ENCODE data around the gene SYTL2.

SYTL2 gene

DNA sequence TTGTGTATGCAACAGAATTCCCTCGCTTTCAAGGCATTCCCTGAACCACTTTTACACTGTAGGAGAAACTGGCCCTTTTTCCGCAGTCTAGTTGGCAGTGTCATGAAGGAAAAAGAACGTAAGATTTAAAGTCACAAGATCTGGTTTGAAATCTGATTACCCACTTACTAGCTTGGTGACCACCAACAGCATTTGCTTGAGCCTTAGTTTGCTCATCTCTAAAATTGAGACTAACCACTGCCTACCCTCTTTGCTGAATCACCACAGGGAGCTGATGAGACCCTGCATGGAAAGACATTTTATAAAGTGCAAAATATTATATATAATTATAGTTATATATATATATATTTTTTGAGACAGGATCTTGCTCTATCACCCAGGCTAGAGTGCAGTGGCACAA lies 39.4 kb downstream of the SYTL2 start:
- H3K4me3 ChIP-seq (ENCODE audit: low read length): no peak overlapping the region
- TF ChIP-seq, protein P1, sequence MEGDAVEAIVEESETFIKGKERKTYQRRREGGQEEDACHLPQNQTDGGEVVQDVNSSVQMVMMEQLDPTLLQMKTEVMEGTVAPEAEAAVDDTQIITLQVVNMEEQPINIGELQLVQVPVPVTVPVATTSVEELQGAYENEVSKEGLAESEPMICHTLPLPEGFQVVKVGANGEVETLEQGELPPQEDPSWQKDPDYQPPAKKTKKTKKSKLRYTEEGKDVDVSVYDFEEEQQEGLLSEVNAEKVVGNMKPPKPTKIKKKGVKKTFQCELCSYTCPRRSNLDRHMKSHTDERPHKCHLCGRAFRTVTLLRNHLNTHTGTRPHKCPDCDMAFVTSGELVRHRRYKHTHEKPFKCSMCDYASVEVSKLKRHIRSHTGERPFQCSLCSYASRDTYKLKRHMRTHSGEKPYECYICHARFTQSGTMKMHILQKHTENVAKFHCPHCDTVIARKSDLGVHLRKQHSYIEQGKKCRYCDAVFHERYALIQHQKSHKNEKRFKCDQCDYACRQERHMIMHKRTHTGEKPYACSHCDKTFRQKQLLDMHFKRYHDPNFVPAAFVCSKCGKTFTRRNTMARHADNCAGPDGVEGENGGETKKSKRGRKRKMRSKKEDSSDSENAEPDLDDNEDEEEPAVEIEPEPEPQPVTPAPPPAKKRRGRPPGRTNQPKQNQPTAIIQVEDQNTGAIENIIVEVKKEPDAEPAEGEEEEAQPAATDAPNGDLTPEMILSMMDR (IDR thresholded peaks at IDR 0.05; ENCODE audit: insufficient read depth, low read depth, low read length, missing control alignments): no peak
- no peak for DNase-seq (ENCODE audit: low read depth)

DNA sequence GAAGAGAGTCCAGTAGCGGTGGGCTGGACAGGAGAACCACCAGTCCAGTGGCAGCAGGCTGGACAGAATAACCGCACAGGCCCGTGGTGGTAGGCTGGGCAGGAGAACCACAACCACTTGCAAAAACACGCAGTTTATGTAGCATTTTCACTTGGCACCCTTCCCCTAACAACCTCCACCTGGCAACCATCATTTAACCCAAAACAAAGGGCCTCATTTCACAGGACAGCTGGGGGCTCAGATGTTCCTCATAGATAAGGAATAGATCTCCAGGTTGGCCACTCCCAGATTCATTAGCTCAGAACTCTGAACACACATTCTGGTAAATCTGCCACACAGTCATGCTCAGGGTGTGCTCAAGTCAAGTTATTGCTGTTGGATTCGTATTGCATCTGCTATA lies 41.2 kb downstream of the SYTL2 start:
- TF ChIP-seq, protein P1 (IDR thresholded peaks at IDR 0.05; ENCODE audit: insufficient read depth, low read depth, low read length, missing control alignments): no peak
- DNase-seq (ENCODE audit: low read depth): no peak
- H3K4me3 ChIP-seq (ENCODE audit: low read length): no peak overlapping the region

- no peak overlapping the region for H3K4me3 ChIP-seq (ENCODE audit: low read length)
- TF ChIP-seq, protein P1 (IDR thresholded peaks at IDR 0.05; ENCODE audit: insufficient read depth, low read depth, low read length, missing control alignments): no peak
- no peak for DNase-seq (ENCODE audit: low read depth)
Measured at GRCh38 chr11:85768473-85769146, 42.3 kb downstream of the SYTL2 start.

GRCh38 chr11:85767246-85767945 lies 43.5 kb downstream of the SYTL2 start:
- no peak overlapping the region for H3K4me3 ChIP-seq (ENCODE audit: low read length)
- DNase-seq (ENCODE audit: low read depth): no peak
- TF ChIP-seq, protein P1 (IDR thresholded peaks at IDR 0.05; ENCODE audit: insufficient read depth, low read depth, low read length, missing control alignments): no peak

DNA sequence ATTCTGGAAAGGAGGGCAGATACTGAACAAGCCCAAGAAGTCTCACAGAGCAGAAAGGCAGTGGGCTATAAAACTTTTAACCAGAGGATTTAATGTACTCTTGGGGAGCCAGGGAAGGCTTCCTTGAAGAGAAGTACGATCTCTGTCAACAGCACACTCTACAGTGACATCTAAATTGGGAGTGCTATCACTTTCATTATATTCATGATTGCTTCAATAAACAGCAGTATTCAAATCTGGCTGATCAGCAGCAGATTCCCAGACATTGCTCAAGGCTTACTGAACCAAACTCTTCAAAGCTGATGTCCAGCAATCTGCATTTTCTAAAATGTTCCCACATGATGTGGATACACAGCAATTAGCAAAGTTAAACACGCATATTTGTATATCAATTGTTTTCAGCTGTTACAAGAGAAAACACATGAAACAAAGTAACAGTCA lies 44.2 kb downstream of the SYTL2 start:
- H3K4me3 ChIP-seq (ENCODE audit: low read length): no peak overlapping the region
- TF ChIP-seq, protein P1 (IDR thresholded peaks at IDR 0.05; ENCODE audit: insufficient read depth, low read depth, low read length, missing control alignments): no peak
- DNase-seq (ENCODE audit: low read depth): no peak

DNA sequence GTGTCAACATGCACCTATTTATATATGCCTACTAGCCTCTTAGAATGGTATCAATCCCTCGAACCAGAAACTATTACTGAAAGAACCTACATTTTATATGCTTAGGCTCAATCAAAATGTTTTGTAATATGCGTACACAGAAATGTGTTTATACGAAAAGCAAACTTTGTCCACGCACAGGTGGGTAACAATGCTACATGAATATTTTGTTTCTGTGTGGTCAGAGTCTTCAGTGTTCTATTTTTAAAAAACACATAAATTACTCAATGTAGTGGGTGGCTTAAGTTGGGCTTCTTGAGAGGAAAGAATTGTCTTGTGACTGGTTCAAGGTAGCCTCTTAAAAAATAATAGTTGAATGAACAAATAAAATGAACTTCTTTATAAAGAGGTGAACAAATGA lies 46.1 kb downstream of the SYTL2 start:
- TF ChIP-seq, protein P1 (IDR thresholded peaks at IDR 0.05; ENCODE audit: insufficient read depth, low read depth, low read length, missing control alignments): no peak
- no peak for DNase-seq (ENCODE audit: low read depth)
- no peak overlapping the region for H3K4me3 ChIP-seq (ENCODE audit: low read length)

Measured in epithelial cell of esophagus (primary cell).